ENCODE measurements around the gene ZRANB1.

Gene ZRANB1

GRCh38 chr10:124966008-124966407, 24.1 kb downstream of the ZRANB1 start:
- no peak for TF ChIP-seq CTCF (conservative IDR thresholded peaks at IDR 0.05)
- H3K27ac ChIP-seq, result no peak overlapping the region

- H3K27ac ChIP-seq, result no peak overlapping the region
- TF ChIP-seq CTCF (conservative IDR thresholded peaks at IDR 0.05), result no peak
These were observed 25.3 kb downstream of the ZRANB1 start for GRCh38 chr10:124967255-124967654.

GRCh38 chr10:124971276-124971675, 29.4 kb downstream of the ZRANB1 start:
- TF ChIP-seq CTCF (conservative IDR thresholded peaks at IDR 0.05), result no peak
- H3K27ac ChIP-seq, result no peak overlapping the region

GRCh38 chr10:124972637-124973036, 30.7 kb downstream of the ZRANB1 start:
- no peak for TF ChIP-seq CTCF (conservative IDR thresholded peaks at IDR 0.05)
- no peak overlapping the region for H3K27ac ChIP-seq

- TF ChIP-seq CTCF (conservative IDR thresholded peaks at IDR 0.05), result no peak
These were observed 32.2 kb downstream of the ZRANB1 start for GRCh38 chr10:124974131-124974530.

GRCh38 chr10:124975977-124976514, 34.1 kb downstream of the ZRANB1 start:
- no peak for TF ChIP-seq CTCF (conservative IDR thresholded peaks at IDR 0.05)
- H3K27ac ChIP-seq, result no peak overlapping the region

More at GRCh38 chr10:124974131-124974530, 32.2 kb downstream of the ZRANB1 start:
- no peak overlapping the region for H3K27ac ChIP-seq

- no peak for TF ChIP-seq CTCF (conservative IDR thresholded peaks at IDR 0.05)
- no peak overlapping the region for H3K27ac ChIP-seq
These were observed 35.2 kb downstream of the ZRANB1 start for GRCh38 chr10:124977161-124977560.

All from VCaP (cell line).